ENCODE data around the gene IFIT3.
"Not testable (repeated sequence)": the region's sequence is repeated elsewhere in the genome, so short reads cannot be mapped to it uniquely, and the experiment has no call there.

Gene IFIT3

DNA sequence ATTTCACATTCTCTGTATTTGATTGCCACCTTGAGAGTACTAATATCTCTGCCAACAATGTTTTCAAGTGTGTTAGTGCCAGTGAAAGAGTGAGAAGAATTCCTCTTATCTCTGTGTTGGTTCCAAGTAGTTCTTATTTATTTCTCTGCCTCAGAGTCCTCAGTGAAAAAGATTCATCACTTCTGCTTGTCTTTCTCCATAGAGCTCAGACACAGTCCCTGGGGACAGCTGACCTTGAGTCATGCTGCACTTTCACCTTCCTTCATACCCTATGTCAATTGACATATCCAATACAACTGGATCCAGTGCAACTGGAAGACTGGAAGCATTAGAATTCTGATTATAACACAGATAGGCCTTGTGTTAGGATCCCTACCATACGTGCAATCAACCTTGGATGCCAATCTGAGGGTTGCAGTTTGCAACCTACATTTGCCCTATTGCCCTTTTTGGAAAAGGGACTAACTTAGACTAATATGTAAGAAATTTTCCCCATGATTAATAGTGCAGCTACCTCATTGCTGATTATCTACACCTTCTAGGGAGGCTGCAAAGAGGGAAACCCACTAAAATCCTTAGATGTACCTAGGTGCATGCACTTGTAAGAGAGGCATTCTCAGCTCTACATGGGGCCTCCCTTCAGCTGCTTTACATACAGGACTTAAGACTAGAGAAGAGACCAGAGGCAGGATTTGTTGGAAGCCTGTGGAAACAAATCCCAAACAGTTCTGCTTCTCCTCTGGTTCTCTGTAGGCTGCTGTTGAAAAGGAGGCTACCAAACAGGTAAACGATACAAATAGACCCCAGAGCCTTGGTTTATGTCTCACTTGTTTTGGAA, 17.5 kb upstream of the IFIT3 start:
- Mint-ChIP-seq H3K4me3 (no peak overlapping the region), H3K4me1 (no peaks in the 10 kb centered on the region), H3K27ac (no peak overlapping the region), H3K36me3 (no peaks in the 10 kb centered on the region), H3K9me3 (no peaks in the 10 kb centered on the region)
- ATAC-seq (no peak), DNase-seq (ENCODE audit: low spot score in 2 of 2) (no peak)

DNA sequence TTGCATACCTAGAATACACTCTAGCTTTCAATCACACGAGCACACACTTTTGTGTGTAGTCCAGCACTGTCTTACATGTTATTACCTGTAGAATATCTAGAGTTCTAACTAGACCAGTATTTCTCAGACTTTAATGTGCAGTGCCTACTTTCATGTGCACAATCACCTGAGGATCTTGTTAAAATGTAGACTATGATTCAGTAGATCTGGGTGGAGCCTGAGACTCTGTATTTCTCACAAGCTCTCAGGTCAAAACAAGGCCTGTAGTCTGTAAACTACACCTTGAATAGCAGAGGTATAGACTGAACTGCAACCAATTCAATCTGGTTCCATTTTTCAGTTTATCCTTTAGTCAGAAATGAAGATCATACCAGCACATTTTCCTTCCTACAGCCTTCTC, 14.8 kb upstream of the IFIT3 start:
- ATAC-seq (peak; percentile 19), DNase-seq (ENCODE audit: low spot score in 2 of 2) (no peak)
- Mint-ChIP-seq H3K36me3 (no peaks in the 10 kb centered on the region), H3K9me3 (no peaks in the 10 kb centered on the region), H3K27ac (no peak overlapping the region), H3K4me1 (no peaks in the 10 kb centered on the region), H3K4me3 (no peak overlapping the region)

DNA sequence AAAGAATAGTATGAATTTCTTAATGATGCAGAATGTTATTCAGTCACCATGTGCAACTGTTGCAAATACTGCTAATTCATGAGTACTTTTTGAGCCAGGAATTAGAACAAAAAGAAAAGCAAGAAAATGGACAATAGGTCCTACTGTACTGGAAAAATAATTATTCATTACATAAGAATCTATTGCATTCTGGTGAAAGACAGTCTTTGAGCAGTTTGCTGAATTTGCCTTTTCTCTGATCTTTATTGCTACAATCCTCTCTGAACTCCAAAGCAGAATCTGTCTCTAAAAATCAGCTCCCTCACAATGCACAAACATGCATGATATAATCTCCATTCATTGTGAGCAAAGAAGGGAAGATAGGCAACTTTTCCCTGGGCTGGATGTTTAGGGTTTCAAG, 13.1 kb upstream of the IFIT3 start:
- ATAC-seq (no peak), DNase-seq (ENCODE audit: low spot score in 2 of 2) (no peak)
- H3K36me3 Mint-ChIP-seq, result no peaks in the 10 kb centered on the region
- H3K27ac Mint-ChIP-seq, result no peak overlapping the region
- no peaks in the 10 kb centered on the region for H3K9me3 Mint-ChIP-seq
- H3K4me1 Mint-ChIP-seq, result no peaks in the 10 kb centered on the region
- no peak overlapping the region for H3K4me3 Mint-ChIP-seq

DNA sequence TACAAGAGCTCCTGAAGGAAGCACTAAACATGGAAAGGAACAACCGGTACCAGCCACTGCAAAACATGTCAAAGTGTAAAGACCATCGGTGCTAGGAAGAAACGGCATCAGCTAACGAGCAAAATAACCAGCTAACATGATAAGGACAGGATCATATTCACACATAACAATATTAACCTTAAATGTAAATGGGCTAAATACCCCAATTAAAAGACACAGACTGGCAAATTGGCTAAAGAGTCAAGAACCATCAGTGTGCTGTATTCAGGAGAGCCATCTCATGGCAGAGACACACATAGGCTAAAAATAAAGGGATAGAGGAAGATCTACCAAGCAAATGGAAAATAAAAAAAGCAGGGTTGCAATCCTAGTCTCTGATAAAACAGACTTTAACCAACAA, 9.8 kb upstream of the IFIT3 start:
- not testable (repeated sequence) for DNase-seq (ENCODE audit: low spot score in 2 of 2); H3K27ac Mint-ChIP-seq; H3K4me1 Mint-ChIP-seq; H3K4me3 Mint-ChIP-seq; H3K9me3 Mint-ChIP-seq; ATAC-seq; H3K36me3 Mint-ChIP-seq

GRCh38 chr10:89325081-89325480, 2.7 kb upstream of the IFIT3 start:
- peaks cover 14% of the 10 kb centered on the region for H3K4me1 Mint-ChIP-seq
- H3K36me3 Mint-ChIP-seq; H3K4me3 Mint-ChIP-seq; H3K9me3 Mint-ChIP-seq; ATAC-seq; H3K27ac Mint-ChIP-seq; DNase-seq (ENCODE audit: low spot score in 2 of 2): not testable (repeated sequence)

GRCh38 chr10:89325856-89326255, 1.9 kb upstream of the IFIT3 start:
- H3K9me3 Mint-ChIP-seq; H3K27ac Mint-ChIP-seq; DNase-seq (ENCODE audit: low spot score in 2 of 2); ATAC-seq; H3K36me3 Mint-ChIP-seq; H3K4me3 Mint-ChIP-seq: not testable (repeated sequence)
- H3K4me1 Mint-ChIP-seq, result peaks cover 14% of the 10 kb centered on the region

- Mint-ChIP-seq H3K4me1 (peaks cover 38% of the 10 kb centered on the region), H3K9me3 (no peaks in the 10 kb centered on the region), H3K36me3 (peaks cover 6% of the 10 kb centered on the region), H3K27ac (no peak overlapping the region), H3K4me3 (no peak overlapping the region)
- ATAC-seq (no peak), DNase-seq (ENCODE audit: low spot score in 2 of 2) (no peak)
These were observed 1.4 kb downstream of the IFIT3 start for GRCh38 chr10:89329151-89329550.

GRCh38 chr10:89330014-89330413, 2.2 kb downstream of the IFIT3 start:
- DNase-seq (ENCODE audit: low spot score in 2 of 2); H3K9me3 Mint-ChIP-seq; H3K27ac Mint-ChIP-seq; H3K4me3 Mint-ChIP-seq; H3K36me3 Mint-ChIP-seq; ATAC-seq: not testable (repeated sequence)
- H3K4me1 Mint-ChIP-seq, result peaks cover 40% of the 10 kb centered on the region

DNA sequence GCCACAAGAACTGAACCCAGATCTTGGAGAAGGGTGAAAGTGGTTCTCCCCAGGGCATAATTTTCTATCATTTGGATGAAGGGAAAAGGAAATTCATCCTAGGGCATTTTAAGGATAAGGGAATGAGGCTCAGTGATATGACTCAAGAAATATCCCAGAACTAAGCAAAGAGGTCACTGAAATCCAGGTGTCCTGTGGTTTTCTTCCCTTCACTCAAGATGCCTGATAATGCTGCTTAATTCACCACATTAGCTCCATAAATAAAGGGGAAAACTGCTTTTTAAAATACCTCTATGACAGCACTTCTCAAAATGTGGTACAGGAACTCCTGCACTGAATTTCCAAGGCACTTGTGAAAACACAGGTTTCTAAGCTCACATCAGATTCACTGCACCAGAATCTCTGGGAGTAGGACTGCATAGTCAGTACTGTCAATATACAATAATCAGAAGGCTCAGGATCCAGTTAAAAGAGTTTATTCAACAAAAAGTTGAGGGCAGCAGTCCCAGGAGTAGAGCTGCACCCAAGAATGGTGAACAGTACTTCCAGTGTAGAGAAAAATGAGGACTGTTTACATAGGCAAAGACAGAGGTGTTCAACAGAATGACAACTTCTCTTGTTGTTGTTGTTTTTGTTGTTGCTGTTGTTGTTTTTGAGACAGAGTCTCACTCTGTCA, 2.9 kb downstream of the IFIT3 start:
- DNase-seq (ENCODE audit: low spot score in 2 of 2), result no peak
- H3K4me1 Mint-ChIP-seq, result peaks cover 47% of the 10 kb centered on the region
- H3K36me3 Mint-ChIP-seq, result peaks cover 8% of the 10 kb centered on the region
- H3K4me3 Mint-ChIP-seq, result no peak overlapping the region
- H3K27ac Mint-ChIP-seq, result no peak overlapping the region
- no peaks in the 10 kb centered on the region for H3K9me3 Mint-ChIP-seq
- no peak for ATAC-seq

- H3K36me3 Mint-ChIP-seq; DNase-seq (ENCODE audit: low spot score in 2 of 2); ATAC-seq; H3K9me3 Mint-ChIP-seq: not testable (repeated sequence)
- Mint-ChIP-seq H3K27ac (peak overlapping the region; percentile 38), H3K4me3 (peak overlapping the region; percentile 56), H3K4me1 (peaks cover 47% of the 10 kb centered on the region)
These were observed 3.8 kb downstream of the IFIT3 start for GRCh38 chr10:89331487-89332122.

GRCh38 chr10:89332123-89332633, 4.4 kb downstream of the IFIT3 start:
- H3K4me3 Mint-ChIP-seq, result peak overlapping the region; percentile 56
- DNase-seq (ENCODE audit: low spot score in 2 of 2), result peak in 1 of 2 donors; percentile 54
- ATAC-seq, result peak; percentile 46
- peaks cover 43% of the 10 kb centered on the region for H3K4me1 Mint-ChIP-seq
- H3K36me3 Mint-ChIP-seq, result peaks cover 8% of the 10 kb centered on the region
- H3K9me3 Mint-ChIP-seq, result no peaks in the 10 kb centered on the region
- peak overlapping the region; percentile 38 for H3K27ac Mint-ChIP-seq

- DNase-seq (ENCODE audit: low spot score in 2 of 2), result no peak
- H3K4me1 Mint-ChIP-seq, result peaks cover 39% of the 10 kb centered on the region
These were observed 7.4 kb downstream of the IFIT3 start for GRCh38 chr10:89335226-89335625.

GRCh38 chr10:89336241-89336640, 8.4 kb downstream of the IFIT3 start:
- ATAC-seq (no peak), DNase-seq (ENCODE audit: low spot score in 2 of 2) (no peak)
- Mint-ChIP-seq H3K9me3 (no peaks in the 10 kb centered on the region), H3K4me1 (peaks cover 39% of the 10 kb centered on the region), H3K4me3 (no peak overlapping the region), H3K27ac (no peak overlapping the region), H3K36me3 (peaks cover 14% of the 10 kb centered on the region)

More at GRCh38 chr10:89335226-89335625, 7.4 kb downstream of the IFIT3 start:
- no peak for ATAC-seq
- peaks cover 14% of the 10 kb centered on the region for H3K36me3 Mint-ChIP-seq
- H3K9me3 Mint-ChIP-seq, result no peaks in the 10 kb centered on the region
- H3K4me3 Mint-ChIP-seq, result no peak overlapping the region
- no peak overlapping the region for H3K27ac Mint-ChIP-seq

- peaks cover 32% of the 10 kb centered on the region for H3K4me1 Mint-ChIP-seq
- DNase-seq (ENCODE audit: low spot score in 2 of 2), result peak in 1 of 2 donors; percentile 59
- no peaks in the 10 kb centered on the region for H3K9me3 Mint-ChIP-seq
- H3K27ac Mint-ChIP-seq, result no peak overlapping the region
- H3K4me3 Mint-ChIP-seq, result no peak overlapping the region
- peak; percentile 74 for ATAC-seq
- peaks cover 14% of the 10 kb centered on the region for H3K36me3 Mint-ChIP-seq
These were observed 9.7 kb downstream of the IFIT3 start for GRCh38 chr10:89337484-89337883.

GRCh38 chr10:89338713-89339112, 10.9 kb downstream of the IFIT3 start:
- Mint-ChIP-seq H3K36me3 (peaks cover 13% of the 10 kb centered on the region), H3K4me3 (no peak overlapping the region), H3K27ac (no peak overlapping the region), H3K9me3 (no peaks in the 10 kb centered on the region), H3K4me1 (peaks cover 20% of the 10 kb centered on the region)
- DNase-seq (ENCODE audit: low spot score in 2 of 2) (no peak), ATAC-seq (no peak)
